Panc1 (cell line): ENCODE results near the gene CCL28. TPM values are rescaled to one million over a fixed set of nuclear protein-coding genes. Genes with fewer than 3 reads are reported as not detected.

Experiments used
- ATAC-seq: fragments of 200-7000 bp; cut with Tn5 transposase; 2 replicates; pipeline ENCODE4 v1.9.1; 2020; ENCODE audit warnings: mild to moderate bottlenecking, moderate library complexity
- Bru-seq: library from RNA; stranded (reverse); fragments of 400-500 nt; gene quantifications from one replicate; lab custom pipeline; 2021; lab: Mats Ljungman, UMichigan
- BruChase-seq, 2 experiments: library from RNA; stranded (reverse); fragments of 400-500 nt; gene quantifications; one replicate each; lab custom pipeline; 2021; lab: Mats Ljungman, UMichigan
- BruUV-seq: library from RNA; stranded (reverse); fragments of 400-500 nt; replicated peaks from 2 replicates; lab custom pipeline; 2021; lab: Mats Ljungman, UMichigan
- CTCF ChIA-PET: fragments of 300-600 bp; sonication (Branson Sonifier 250); formaldehyde crosslinking; loops from one replicate; lab custom pipeline; 2022; ENCODE audit warnings: antibody characterized with exemption; lab: Charles Lee
- POLR2A ChIA-PET: fragments of 300-600 bp; sonication (Branson Sonifier 250); formaldehyde crosslinking; loops from one replicate; lab custom pipeline; 2022; ENCODE audit warnings: antibody characterized with exemption; lab: Charles Lee
- DNase-seq: peaks from one replicate; pipeline ENCODE4 v3.0.0-alpha.2; 2010; ENCODE audit warnings: low read depth, low spot score
- H3K27ac ChIP-seq: 2 replicates; pipeline ENCODE4 v1.5.1; 2011; ENCODE audit warnings: mild to moderate bottlenecking, low read length, inconsistent platforms
- H3K27me3 ChIP-seq: fragments of 200-500 bp; sonication (Bioruptor generic); 2 replicates; pipeline ENCODE4 v1.6.0; 2014; ENCODE audit warnings: low read length, inconsistent platforms; ENCODE audit not compliant: control insufficient read depth, insufficient read depth
- H3K36me3 ChIP-seq: fragments of 200-500 bp; sonication (Bioruptor generic); 2 replicates; pipeline ENCODE4 v1.5.1; 2014; ENCODE audit warnings: inconsistent platforms, mild to moderate bottlenecking, low read length, moderate library complexity; ENCODE audit not compliant: control insufficient read depth, insufficient read depth
- H3K4me1 ChIP-seq: 2 replicates; pipeline ENCODE4 v1.5.1; 2011; ENCODE audit warnings: inconsistent platforms, mild to moderate bottlenecking, low read length, moderate library complexity; ENCODE audit not compliant: control insufficient read depth, insufficient read depth
- H3K4me3 ChIP-seq, 2 experiments: 2 replicates each; pipeline ENCODE4 v1.5.1; 2011 to 2012; ENCODE audit warnings: low read depth in 2 of 2, low read length in 2 of 2, mild to moderate bottlenecking in 2 of 2, inconsistent platforms in 1 of 2, moderate library complexity in 1 of 2
- H3K9me3 ChIP-seq: fragments of 200-500 bp; sonication (Bioruptor generic); 2 replicates; pipeline ENCODE4 v1.5.1; 2014; ENCODE audit warnings: low read depth, mild to moderate bottlenecking, inconsistent platforms, low read length, moderate library complexity; ENCODE audit not compliant: control insufficient read depth, insufficient read depth
- CTCF ChIP-seq: fragments of 450-650 bp; IDR thresholded peaks from 2 replicates; pipeline ENCODE4 v1.5.1; 2017; ENCODE audit warnings: mild to moderate bottlenecking
- POLR2AphosphoS5 ChIP-seq: IDR thresholded peaks from 2 replicates; pipeline ENCODE4 v1.6.1; 2012; ENCODE audit warnings: mild to moderate bottlenecking, low read depth, low read length, moderate library complexity
- SIN3A ChIP-seq: IDR thresholded peaks from 2 replicates; pipeline ENCODE4 v1.6.1; 2012; ENCODE audit warnings: low read depth, mild to moderate bottlenecking, low read length, moderate library complexity, borderline replicate concordance; ENCODE audit not compliant: insufficient read depth
- TCF7L2 ChIP-seq: IDR thresholded peaks from 2 replicates; pipeline ENCODE4 v1.6.1; 2011; ENCODE audit warnings: mild to moderate bottlenecking, low read depth, low read length, inconsistent platforms
- in situ Hi-C: cut with HindIII; loops from 2 replicates; pipeline ENCODE4 v1.10.0; 2016; ENCODE audit warnings: low sequenced_read_pairs, low pct_unique_long_range_greater_than_20kb
- intact Hi-C: fragments of 100-400 bp; cut with micrococcal nuclease; formaldehyde crosslinking; loops from one replicate; pipeline ENCODE4 v1.10.0; 2022; ENCODE audit not compliant: unreplicated experiment
- long read RNA-seq: library from polyadenylated mRNA; unstranded; transcript quantifications from one replicate; pipeline ENCODE4 v2.0.0, GENCODE V29; 2021; ENCODE audit not compliant: unreplicated experiment
- polyA plus RNA-seq: library from polyadenylated mRNA; unstranded; fragments of >200 nt; gene quantifications from one replicate; pipeline ENCODE4 v1.2.1, GENCODE V29; 2012; ENCODE audit warnings: missing spikeins; ENCODE audit not compliant: insufficient read length
- total RNA-seq: library from RNA; stranded (reverse); gene quantifications from one replicate; pipeline ENCODE4 v1.2.1, GENCODE V29; 2021; ENCODE audit not compliant: unreplicated experiment
- TF ChIP-seq, protein P1 (sequence below), 2 experiments: IDR thresholded peaks; 2 replicates each; pipeline ENCODE4 v1.6.1; 2011 to 2012; ENCODE audit warnings: low read depth in 2 of 2, control low read depth in 1 of 2, low read length in 1 of 2, mild to moderate bottlenecking in 1 of 2, moderate library complexity in 1 of 2; ENCODE audit not compliant: insufficient read depth in 1 of 2

Gene CCL28
- total RNA-seq (5.8 TPM), Bru-seq, nascent RNA (percentile 48 among the genes with signal in this experiment), BruChase-seq, experiment 1, labeled RNA remaining after a 2-hour chase (percentile 49 among the genes with signal in this experiment), BruChase-seq, experiment 2, labeled RNA remaining after a 6-hour chase (percentile 55 among the genes with signal in this experiment)
- polyA plus RNA-seq, result 3.9 TPM
- long read RNA-seq, partial matches to known transcripts, result 0 of 2 reads
- long read RNA-seq, other reads (novel, unspliced or antisense), result 1 of 2 reads

- intact Hi-C loops, result no loop called here
- DNase-seq, result no peak
- TF ChIP-seq TCF7L2, result no peak
- no peak for TF ChIP-seq SIN3A
- no peak for TF ChIP-seq POLR2AphosphoS5
- no peak for TF ChIP-seq CTCF
- TF ChIP-seq, protein P1, sequence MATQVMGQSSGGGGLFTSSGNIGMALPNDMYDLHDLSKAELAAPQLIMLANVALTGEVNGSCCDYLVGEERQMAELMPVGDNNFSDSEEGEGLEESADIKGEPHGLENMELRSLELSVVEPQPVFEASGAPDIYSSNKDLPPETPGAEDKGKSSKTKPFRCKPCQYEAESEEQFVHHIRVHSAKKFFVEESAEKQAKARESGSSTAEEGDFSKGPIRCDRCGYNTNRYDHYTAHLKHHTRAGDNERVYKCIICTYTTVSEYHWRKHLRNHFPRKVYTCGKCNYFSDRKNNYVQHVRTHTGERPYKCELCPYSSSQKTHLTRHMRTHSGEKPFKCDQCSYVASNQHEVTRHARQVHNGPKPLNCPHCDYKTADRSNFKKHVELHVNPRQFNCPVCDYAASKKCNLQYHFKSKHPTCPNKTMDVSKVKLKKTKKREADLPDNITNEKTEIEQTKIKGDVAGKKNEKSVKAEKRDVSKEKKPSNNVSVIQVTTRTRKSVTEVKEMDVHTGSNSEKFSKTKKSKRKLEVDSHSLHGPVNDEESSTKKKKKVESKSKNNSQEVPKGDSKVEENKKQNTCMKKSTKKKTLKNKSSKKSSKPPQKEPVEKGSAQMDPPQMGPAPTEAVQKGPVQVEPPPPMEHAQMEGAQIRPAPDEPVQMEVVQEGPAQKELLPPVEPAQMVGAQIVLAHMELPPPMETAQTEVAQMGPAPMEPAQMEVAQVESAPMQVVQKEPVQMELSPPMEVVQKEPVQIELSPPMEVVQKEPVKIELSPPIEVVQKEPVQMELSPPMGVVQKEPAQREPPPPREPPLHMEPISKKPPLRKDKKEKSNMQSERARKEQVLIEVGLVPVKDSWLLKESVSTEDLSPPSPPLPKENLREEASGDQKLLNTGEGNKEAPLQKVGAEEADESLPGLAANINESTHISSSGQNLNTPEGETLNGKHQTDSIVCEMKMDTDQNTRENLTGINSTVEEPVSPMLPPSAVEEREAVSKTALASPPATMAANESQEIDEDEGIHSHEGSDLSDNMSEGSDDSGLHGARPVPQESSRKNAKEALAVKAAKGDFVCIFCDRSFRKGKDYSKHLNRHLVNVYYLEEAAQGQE (IDR thresholded peaks at IDR 0.05; ENCODE audit: insufficient read depth in 1 of 2, low read depth in 2 of 2, low read length in 1 of 2), result no peak
- Histone ChIP-seq H3K36me3 (no peaks in the 10 kb centered on the region), H3K27ac (no peak within 1 kb of the TSS), H3K9me3 (no peaks in the 10 kb centered on the region), H3K4me1 (no peaks in the 10 kb centered on the region; the same call in 1 of the 2 replicates), H3K4me3 (no peak within 1 kb of the TSS), H3K27me3 (no peaks in the 10 kb centered on the region)
- POLR2A ChIA-PET, result no interaction called here
- no TSS peak for BruUV-seq
- no peak for ATAC-seq
- in situ Hi-C loops, result no loop called here
- CTCF ChIA-PET, result no interaction called here
Measured at GRCh38 chr5:43412156-43412555, at the start of gene CCL28. CCL28 (minus strand) TSS chr5:43412391; CDS start chr5:43412316, 75 bp downstream.

DNA sequence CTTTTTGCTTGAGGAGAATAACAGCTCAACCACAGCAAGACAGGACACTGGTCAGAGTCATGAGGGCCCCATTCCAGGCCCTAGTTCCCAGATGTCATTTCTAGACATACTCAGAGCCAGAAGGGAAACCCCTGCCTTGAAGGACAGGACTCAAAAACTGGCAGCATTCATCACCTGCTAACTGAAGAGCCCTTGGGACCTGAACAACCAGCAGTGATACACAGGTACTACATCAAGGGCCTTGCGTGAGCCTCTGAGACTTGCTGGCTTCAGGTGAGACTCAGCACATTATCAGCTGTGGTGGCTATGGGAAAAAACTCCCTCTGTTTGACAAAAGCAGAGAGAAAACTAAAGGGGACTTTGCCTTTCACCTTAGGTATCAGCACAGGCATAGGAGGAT is 48.9 kb upstream of the CCL28 start:
- no peaks in the 10 kb centered on the region for H3K27me3 ChIP-seq
- H3K4me3 ChIP-seq, result no peak overlapping the region
- H3K27ac ChIP-seq, result no peak overlapping the region
- ChIA-PET POLR2A (no interaction called here), CTCF (no interaction called here)
- no peaks in the 10 kb centered on the region for H3K36me3 ChIP-seq
- no peaks in the 10 kb centered on the region for H3K4me1 ChIP-seq
- no peak for DNase-seq
- BruUV-seq, result no TSS peak
- in situ Hi-C loops, result no loop called here
- peaks cover 31% of the 10 kb centered on the region for H3K9me3 ChIP-seq
- intact Hi-C loops, result no loop called here
- TF ChIP-seq TCF7L2, result no peak
- TF ChIP-seq, protein P1 (IDR thresholded peaks at IDR 0.05; ENCODE audit: insufficient read depth in 1 of 2, low read depth in 2 of 2, low read length in 1 of 2), result no peak
- ATAC-seq, result no peak
